ENCODE data around the gene STK4.

Gene STK4

DNA sequence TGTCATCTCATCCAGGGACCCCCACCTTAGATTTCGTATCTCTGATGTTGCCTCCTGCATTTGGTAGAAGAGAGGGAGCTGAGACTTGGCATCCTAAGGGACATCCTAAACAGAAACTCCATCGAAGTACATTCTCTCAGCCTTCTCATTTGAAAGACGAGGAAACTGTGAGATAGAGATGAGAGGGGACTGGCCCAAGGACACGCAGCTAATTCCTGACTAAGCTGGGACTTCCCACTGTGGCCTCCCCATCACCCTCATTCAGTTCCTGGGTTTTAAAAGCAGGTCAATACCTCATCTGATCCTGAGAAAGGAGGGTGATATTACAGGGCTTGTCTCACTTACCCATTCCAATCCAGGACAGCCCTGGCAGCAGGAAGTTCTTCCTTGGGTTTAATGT lies 149.5 kb downstream of the STK4 start:
- no peak for DNase-seq

DNA sequence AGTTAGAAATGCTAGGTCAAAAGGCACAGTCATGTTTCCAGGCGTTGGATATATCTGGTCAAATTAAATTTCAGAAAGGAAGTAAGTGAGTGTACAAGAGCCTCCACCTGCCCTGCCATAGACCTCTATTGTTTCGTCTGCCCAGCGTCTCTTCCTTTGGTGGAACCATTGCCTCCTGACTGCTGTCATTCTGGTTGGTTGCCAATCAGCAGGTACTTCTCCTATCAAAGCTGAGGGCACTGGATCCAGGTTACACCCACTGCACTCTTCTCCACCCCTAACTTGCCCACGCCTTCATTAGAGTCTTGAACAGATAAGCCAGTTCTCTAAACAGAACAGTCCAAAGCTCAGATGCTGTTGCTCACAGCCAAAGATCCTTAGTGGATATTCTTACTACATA lies 151.3 kb downstream of the STK4 start:
- no peak for DNase-seq

DNA sequence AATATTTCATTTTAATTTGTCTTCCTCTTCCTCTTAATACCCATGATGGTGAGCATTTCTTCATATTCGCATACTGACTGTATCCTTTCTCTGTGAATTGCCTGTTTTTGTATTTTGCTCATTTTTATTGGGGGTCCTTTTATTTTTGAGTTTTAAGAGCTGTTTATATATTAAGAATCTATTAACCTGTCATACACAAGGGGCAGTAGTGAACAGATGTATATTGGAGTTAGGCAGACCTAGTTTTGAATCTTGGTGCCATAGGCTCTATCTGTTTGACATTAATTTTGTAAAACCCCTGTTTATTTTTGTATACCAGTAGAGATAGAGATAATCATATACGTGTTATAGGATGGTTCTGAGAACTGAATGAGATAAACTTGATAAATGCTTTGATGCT lies 151.7 kb downstream of the STK4 start:
- no peak for DNase-seq

DNA sequence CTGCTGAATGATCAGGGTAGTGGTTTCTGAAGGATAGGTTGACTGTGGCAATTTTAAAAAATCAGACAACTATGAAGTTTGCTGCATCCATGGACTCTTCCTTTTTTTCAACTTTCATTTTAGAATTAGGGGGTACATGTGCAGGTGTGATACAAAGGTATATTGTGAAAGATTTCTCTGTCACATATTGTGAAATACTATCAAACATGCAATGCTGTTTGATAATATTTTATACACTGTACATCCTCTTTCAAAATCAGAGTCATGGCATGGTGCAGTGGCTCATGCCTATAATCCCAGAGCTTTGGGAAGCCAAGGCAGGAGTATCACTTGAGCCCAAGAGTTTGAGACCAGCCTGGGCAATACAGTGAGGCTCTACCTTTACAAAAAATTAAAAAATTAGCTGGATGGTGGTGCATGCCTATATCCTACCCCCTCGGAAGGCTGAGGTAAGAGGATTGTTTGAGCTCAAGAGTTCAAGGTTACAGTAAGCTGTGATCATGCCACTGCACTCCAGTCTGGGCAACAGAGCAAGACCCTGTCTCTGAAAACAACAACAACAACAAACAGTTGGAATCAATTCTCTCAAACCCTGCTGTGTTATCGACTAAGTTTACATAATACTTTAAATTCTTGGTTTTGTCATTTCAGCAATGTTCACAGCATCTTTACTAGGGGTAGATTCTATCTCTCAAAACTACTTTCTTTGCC lies 153.4 kb downstream of the STK4 start:
- no peak for DNase-seq

DNA sequence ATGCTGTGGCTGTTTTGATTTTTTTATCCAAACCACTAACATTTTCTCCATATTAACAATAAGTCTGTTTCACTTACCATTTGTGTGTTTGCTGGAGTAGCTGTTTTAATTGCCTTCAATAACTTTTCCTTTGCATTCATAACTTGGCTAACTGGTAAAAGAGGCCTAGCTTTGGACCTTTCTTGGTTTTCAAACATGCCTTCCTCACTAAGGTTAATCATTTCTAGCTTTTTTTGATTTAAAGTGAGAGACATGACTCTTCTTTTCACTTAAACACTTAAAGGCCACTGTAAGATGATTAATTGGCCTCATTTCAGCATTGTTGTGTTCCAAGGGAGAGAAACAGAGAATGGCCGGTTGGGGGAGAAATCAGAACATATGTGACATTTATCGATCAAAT lies 155.1 kb downstream of the STK4 start:
- no peak for DNase-seq

DNA sequence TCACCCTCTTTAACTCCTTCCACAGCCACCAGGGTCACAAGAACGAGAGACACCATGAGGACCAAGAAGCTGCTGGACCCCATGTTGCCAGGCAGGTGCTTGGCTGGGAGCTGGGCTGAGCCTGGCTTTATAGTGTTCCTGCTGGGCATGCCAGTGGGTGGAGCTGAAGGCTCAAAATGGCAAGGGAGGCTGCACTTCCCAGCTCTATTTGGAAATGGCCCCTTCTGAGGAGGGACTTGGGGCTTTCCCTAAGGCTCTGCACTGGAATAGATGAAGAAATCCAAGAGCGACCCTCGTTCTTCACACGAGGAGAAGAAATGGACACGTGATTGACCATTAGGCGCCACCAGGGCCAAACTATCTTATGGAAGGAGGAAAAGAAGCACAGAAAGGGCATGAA lies 158.1 kb downstream of the STK4 start, which contains the start of gene WFDC12:
TSS of gene WFDC12 (minus strand) at position 101 of the 400 bp plus-strand sequence. CDS start at position 83, 18 bp downstream.
- DNase-seq = no peak

DNA sequence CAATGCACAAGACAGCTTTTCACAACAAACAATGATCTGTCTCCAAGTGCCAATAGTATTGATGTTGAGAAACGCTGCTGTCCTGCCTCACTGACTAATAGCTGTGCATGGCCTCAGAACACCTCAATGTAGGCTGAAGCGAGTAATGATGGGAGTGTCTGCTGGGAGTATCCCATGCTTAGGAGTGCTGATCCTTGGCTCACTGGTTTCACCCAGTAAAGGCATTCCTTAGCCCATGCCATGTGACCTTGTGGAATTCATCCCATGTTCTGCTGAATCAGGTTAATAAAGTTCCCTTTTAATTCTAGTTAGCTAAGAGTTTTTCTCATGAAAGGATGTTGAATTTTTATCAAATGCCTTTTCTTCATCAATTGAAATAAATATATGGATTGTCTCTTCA lies 161.8 kb downstream of the STK4 start:
- DNase-seq = no peak

All from islet precursor cell (in vitro differentiated cells).